KBM-7 (cell line): ENCODE measurements around the gene TMC3.

Experiments used
- DNase-seq: peaks from one replicate; pipeline ENCODE4 v3.0.0-alpha.2; 2015
- in situ Hi-C: fragments of 300-500 bp; cut with MboI; formaldehyde crosslinking; loops from 2 replicates; pipeline ENCODE4 v1.14.3; 2020; ENCODE audit warnings: low sequenced_read_pairs, low pct_unique_long_range_greater_than_20kb, mixed read lengths

TMC3 gene

DNA sequence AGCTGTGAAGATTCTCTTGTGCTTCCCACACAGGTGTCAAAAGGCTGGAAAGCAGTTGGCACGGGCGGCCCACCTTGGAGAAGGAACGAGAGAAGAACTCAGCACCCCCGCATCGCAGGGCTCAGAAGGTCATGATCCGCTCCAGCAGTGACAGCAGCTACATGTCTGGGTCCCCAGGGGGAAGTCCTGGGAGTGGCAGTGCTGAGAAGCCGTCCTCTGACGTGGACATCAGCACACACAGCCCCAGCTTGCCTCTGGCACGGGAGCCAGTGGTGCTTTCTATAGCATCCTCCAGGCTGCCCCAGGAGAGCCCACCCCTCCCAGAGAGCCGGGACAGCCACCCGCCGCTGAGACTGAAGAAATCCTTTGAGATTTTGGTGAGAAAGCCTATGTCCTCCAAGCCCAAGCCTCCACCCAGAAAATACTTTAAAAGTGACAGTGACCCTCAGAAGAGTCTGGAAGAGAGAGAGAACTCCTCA lies 81.5 kb downstream of the TMC3 start:
- no peak for DNase-seq
- in situ Hi-C loops = no loop called here

DNA sequence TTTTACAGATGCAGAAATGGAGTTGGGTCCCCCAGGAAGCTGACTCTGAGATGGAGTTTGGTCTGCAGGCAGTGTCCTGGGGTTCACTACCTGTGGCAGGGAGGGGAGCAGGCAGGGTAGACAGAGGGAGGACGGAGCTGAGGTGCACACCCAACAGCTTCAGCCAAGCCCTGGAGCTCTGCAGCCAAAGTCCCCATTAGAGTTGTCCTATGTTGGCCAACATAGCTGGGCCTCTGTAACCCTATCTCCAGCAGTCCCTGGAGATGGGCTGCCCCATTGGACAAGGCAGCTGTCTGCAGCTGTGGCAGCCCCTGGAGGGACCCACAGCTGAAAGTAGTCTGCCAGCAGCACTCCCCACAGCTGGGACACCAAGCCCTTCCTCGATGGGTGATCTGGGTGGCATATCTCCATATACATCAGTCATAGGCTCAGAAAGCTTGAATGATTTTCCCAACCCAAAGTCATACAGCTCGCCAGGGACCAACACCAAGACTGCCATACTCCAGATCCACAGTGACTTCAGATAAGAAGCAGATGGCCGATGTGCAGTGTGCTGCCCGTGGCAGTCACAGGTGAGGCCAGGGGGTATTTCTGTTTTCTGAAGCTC lies 82.0 kb downstream of the TMC3 start:
- in situ Hi-C loops = no loop called here
- DNase-seq = no peak

DNA sequence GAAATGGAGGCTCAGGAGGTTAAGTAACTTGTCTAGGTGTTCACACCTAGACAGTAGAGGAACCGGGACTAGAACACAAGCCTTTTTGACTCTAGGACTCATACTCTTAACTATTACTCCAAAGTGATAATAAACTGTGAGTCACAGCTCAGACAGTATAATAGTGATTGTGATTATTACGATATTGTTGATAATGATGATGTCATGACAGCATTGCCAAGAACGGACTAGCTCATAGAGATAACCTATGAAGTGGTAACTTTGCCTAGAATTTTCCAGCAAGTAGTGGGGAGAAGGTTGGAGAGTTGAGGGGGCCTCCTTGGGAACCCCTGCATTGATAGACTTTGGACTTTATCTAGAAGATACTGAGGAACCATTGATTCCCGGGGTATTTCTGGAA lies 84.1 kb downstream of the TMC3 start:
- no peak for DNase-seq
- in situ Hi-C loops = loop anchor here (10.0 kb wide), 1 partner anchor 105 kb away; no protein-coding TSS in a partner anchor

DNA sequence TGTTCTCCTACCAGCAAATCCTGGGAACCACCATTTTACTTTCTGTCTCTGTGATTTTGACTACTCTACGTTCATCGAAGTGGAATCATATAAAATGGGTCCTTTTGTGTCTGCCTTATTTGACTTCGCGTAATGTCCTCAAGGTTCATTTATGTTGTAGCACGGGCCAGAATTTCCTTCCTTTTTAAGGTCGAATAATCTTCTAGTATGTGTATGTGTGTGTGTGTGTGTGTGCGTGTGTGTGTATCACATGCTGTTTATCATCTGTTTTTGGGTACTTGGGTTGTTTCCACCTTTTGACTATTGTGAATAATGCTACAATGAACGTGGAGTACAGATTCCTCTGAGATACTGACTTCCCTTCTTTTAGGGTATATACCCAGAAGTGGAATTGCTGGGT lies 85.4 kb downstream of the TMC3 start:
- DNase-seq = no peak
- in situ Hi-C loops = loop anchor here (10.0 kb wide), 1 partner anchor 106 kb away; no protein-coding TSS in a partner anchor

DNA sequence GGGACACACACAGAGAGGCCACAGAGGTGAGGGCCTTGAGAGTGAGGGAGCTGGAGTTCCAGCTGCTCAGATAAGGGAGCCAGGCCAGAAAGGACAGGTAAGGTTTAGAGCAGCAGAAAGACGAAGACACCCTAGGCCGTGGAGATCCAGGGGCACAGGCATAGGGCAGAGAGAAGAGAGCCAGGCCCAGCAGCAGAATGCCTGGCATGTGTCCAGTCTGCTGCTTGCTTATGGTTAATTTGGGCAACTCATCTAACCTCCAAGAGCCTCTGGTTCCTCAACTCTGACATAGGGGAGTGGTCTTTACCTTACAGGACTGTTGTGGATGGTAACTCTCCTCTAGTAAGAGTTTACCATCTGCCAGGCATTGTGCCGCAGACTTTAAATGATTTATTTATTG lies 86.0 kb downstream of the TMC3 start:
- in situ Hi-C loops = loop anchor here (10.0 kb wide), 1 partner anchor 107 kb away; no protein-coding TSS in a partner anchor
- no peak for DNase-seq

DNA sequence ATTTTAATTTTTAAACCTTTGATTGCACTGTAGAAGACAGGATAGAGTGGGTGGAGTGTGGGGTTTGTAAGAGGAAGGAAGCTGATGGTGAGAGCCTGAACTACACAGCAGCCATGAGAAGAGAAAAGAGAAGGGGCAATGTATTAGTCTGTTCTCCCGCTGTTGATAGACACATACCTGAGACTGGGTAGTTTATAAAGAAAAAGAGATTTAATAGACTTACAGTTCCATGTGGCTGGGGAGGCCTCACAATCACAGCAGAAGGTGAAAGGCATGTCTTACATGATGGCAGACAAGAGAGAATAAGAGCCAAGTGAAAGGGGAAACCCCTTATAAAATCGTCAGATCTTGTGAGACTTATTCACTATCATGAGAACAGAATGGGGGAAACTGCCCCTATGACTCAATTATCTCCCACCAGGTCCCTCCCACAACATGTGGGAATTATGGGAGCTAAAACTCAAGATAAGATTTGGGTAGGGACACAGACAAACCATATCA lies 87.3 kb downstream of the TMC3 start:
- in situ Hi-C loops = loop anchor here (10.0 kb wide), 1 partner anchor 108 kb away; no protein-coding TSS in a partner anchor

DNA sequence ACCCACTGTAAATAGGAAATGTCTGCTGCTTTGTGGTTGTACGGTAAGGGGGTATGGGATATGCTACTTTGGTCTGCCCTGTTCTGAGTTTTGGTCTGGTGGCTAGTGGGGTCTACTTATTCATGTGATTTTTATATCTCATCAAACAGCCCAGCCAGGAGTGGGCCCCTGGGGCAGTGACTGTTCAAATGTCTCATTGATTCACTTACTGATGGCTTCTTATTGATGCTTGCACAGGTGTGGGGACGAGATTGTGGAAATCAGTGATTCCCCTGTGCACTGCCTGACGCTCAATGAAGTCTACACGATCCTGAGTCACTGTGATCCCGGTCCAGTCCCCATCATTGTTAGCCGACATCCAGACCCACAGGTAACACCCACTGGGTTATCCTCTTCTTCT lies 88.6 kb downstream of the TMC3 start:
- in situ Hi-C loops = loop anchor here (10.0 kb wide), 1 partner anchor 109 kb away; no protein-coding TSS in a partner anchor
- no peak for DNase-seq

More for the DNA sequence above, 87.3 kb downstream of the TMC3 start:
- DNase-seq = peak; percentile 63

DNA sequence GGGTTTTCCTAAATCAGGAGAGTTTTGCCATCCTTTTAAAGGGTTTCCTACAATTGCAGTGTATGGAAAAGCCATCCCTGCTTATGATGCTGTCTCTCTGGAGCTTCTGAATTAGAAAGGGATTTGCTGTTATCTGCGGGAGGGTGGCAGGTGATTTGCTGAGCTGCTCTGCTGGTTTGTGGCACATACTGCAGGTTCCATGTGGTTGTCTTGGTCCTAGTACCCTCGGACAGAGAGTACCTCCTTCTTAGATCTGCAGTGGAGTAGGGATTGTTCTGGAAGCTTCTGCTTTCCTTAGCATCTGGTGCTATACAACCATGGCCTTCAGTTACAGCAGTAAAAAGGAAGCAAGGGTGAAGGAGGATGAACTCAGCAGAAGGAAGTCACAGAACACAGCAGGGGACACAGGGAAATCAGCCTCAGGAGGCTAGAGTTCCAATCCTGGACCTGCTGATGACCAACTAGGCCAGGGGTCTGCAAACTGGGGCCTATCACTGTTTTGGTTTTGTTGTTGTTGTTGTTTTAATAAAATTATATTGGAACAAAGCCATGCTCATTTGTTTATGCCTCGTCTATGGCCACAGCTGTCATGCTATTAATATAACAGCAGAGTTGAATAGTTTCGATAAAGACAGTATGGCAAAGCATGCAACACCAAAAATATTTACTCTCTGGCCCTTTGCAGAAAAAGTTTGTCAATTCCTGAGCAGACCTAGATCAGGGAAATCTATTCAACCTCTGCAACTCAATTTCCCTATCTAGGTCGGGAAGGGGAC lies 89.6 kb downstream of the TMC3 start:
- DNase-seq = peak; percentile 64
- in situ Hi-C loops = loop anchor here (10.0 kb wide), 1 partner anchor 110 kb away; no protein-coding TSS in a partner anchor

DNA sequence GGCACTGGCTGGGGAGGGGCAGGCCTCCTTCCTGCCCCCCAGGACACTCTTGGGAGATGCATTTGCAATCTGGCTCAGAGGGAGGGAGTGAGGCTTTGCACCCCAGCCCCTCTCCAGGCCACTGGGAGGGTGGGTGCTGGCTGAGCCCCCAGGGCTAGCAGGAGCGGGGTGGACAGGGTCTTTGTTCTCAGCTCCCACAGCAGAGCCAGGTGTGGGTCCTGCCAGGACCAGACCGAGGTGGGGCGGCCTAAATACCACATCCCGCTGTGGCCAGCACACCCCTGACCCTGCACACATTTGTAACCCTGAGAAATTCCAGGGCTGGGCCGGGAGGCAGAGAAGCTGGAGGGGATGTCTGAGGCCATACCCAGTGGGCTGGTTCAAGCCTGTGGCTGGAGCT lies 91.1 kb downstream of the TMC3 start:
- in situ Hi-C loops = loop anchor here (10.0 kb wide), 1 partner anchor 112 kb away; no protein-coding TSS in a partner anchor

DNA sequence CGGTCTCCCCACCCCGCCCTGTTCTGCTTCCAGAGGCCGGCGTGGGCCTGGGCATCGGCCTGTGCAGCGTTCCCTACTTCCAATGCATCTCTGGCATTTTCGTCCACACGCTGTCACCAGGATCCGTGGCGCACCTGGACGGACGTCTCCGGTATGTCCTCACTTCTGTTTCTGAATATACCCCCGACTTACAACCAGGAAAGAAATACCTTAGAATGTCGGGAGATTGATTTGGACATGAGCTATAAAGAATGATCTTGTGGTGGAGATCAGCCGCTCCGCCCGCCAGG lies 91.5 kb downstream of the TMC3 start:
- DNase-seq = no peak
- in situ Hi-C loops = loop anchor here (10.0 kb wide), 1 partner anchor 112 kb away; no protein-coding TSS in a partner anchor

More for the DNA sequence above, 91.1 kb downstream of the TMC3 start:
- no peak for DNase-seq

DNA sequence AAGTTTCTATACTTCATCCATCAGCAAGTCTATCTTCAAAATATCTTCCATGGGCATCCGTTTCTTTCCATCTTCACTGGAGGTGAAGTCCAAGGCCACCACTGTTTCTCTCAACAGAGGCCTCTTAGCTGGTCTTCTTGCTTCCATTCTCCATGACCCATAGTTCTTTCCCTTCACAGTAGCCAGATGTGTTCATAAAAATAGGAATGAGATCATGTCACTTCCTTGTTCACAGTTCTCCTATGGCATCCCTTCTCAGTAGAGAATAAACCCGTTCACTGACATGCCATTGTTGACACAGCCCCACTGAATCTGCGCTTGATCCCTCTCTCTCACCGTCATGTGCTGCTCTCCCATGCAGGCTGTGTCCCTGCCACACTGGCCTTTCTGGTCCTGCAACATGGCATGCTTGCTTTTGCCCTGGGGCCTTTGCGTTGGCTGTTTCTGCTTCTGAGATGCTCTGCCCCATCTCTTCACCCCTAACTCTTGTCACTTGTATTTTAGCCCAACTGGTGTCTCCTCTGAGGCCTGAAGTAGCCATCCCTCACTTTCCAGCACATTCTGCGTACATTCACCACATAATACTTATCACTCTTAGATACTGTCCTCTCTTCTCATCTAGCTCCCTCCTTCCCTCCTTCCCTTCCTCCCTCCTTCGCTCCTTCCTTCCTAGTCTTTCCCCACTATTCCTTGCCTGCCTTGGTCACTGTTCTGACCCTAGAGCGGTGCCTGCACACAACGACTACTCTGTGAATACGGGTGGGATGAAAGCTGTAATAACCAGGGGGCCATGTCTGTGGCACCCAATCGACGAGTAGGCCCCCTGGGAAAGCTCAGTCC lies 92.0 kb downstream of the TMC3 start:
- no peak for DNase-seq
- in situ Hi-C loops = loop anchor here (10.0 kb wide), 1 partner anchor 113 kb away; no protein-coding TSS in a partner anchor

DNA sequence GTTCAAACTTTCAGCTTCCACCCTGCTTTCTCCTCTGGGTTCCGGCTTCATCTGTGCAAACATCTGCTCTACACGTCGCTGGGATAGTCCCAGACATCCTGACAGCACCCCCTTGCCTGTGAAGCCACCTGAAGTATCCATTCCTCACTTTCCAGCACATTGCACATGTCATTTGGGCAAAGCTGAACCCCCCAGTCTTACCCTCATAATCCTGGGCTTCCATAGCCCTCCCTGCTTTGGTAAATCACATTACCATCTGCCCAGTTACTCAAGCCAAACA lies 92.6 kb downstream of the TMC3 start:
- DNase-seq = no peak
- in situ Hi-C loops = loop anchor here (10.0 kb wide), 1 partner anchor 113 kb away; no protein-coding TSS in a partner anchor
